RPMI8226 (cell line): ENCODE measurements around the gene DIP2C.
"Not testable (repeated sequence)": the region's sequence is repeated elsewhere in the genome, so short reads cannot be mapped to it uniquely, and the experiment has no call there.

ENCODE experiments used
- DNase-seq: peaks from one replicate; pipeline ENCODE4 v3.0.0-alpha.2; 2015

The DIP2C gene

DNA sequence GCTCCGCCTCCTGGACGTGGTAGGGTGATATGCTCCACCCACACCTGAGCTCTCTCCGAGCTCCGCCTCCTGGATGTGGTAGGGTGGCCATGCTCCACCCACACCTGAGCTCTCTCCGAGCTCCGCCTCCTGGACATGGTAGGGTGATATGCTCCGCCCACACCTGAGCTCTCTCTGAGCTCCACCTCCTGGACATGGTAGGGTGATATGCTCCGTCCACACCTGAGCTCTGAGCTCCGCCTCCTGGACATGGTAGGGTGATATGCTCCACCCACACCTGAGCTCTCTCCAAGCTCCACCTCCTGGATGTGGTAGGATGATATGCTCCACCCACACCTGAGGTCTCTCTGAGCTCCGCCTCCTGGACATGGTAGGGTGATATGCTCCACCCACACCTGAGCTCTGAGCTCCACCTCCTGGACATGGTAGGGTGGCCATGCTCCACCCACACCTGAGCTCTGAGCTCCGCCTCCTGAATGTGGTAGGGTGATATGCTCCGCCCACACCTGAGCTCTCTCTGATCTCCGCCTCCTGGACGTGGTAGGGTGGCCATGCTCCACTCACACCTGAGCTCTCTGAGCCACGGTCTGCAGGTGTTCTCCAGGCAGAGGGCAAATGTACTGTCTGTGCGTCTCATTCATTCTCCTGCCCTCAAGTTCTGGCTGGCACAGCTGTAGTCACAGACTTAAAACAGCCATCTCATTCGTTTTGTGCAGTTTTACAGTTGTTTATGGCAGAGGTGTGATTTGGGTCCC, 252.4 kb downstream of the DIP2C start:
- DNase-seq = no peak

DNA sequence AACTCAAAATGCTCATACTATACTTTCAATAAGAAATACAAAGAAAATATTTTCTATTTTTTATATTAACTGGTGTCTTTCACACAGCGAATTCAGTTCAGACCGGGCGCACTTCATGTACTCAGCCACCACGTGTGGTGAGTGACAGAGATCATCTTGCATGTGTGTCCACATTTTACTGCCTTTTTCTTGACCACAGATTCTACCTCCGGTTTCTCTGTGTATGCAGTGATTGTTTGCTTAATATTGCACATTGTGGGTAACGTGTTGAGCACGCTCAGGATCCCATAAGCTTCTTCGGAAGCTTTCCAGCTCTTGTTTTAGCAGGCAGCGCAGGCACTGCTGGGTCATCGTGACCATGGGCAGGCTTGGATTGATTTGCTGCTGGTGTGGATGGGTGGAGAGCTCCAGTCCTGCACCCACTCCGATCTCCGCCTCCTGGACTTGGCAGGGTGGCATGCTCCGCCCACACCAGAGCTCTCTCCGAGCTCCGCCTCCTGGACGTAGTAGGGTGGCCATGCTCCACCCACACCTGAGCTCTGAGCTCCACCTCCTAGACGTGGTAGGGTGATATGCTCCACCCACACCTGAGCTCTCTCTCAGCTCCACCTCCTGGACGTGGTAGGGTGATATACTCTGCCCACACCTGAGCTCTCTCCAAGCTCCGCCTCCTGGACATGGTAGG, 253.3 kb downstream of the DIP2C start:
- no peak for DNase-seq

- DNase-seq = no peak
These were observed 254.1 kb downstream of the DIP2C start for GRCh38 chr10:435397-435796.

DNA sequence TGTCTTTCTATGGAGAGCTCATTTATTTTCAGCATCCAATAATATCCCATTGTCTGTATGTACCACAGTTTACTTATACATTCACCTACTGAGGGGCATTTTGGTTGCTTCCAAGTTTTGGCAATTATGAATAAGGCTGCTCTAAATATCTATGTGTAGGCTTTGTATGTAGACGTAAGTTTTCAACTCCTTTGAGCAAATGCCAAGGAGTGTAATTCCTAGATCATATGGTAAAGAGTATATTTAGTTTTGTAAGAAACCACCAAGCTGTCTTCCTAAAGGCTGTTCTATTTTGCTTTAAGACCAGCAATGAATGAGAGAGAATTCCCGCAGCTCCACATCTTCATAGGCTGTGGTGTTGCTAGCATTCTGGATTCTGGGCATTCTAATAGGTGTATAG, 259.8 kb downstream of the DIP2C start:
- no peak for DNase-seq

DNA sequence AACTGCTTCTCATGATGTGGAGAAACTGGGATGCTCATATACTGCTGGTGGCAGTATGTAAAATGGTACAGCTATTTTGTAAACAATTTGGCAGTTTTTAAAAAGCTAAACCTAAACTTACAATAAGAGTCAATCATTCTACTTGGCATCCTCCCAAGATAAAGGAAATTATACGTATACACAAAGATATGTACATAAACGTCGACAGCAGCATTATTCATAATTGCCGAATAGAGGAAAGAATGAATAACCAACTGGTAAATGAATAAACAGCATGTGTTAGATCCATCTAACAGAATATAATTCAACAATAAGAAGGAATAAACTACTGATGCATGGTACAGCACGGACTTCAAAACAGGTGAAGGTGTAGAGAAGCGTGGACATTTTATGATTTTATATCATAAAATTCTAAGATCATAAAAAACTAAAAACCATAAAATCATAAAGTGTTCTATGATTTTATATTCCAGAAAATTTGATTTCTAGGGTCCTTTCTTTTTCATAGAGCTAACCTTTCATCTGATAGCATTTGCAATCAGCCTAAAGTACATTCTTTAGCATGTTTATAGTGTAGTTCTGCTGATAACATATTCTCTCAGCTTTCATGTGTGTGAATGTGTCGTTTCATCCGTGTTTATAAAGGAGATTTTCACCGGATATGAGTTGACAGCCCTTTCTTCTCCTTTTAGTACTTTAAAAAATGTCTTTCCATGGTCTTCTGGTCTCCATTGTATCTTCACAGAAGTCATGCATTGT, 261.5 kb downstream of the DIP2C start:
- no peak for DNase-seq

- DNase-seq = not testable (repeated sequence)
These were observed 264.1 kb downstream of the DIP2C start for GRCh38 chr10:425365-425764.

- DNase-seq = not testable (repeated sequence)
These were observed 264.7 kb downstream of the DIP2C start for GRCh38 chr10:424724-425123.

GRCh38 chr10:423178-423577, 266.3 kb downstream of the DIP2C start:
- no peak for DNase-seq

DNA sequence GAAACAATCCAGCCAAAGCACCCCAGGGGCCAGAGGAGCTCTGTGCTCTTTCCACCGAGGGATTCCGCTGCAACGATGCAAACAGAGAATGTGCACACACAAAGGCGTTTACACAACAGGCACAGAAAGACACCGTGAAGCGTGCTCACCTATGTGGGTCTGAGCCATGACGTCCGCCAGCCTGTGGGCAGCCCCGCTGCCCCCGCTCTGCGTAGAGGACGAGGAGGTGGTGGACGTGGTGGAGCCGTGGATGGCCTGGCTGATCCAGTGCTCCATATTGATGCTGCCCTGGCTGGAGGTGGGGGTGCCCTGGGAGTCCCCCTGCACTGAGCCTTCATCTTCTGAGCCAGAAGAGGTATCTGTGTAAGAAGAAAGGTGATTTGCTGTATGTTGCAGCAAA, 266.8 kb downstream of the DIP2C start:
- no peak for DNase-seq

DNA sequence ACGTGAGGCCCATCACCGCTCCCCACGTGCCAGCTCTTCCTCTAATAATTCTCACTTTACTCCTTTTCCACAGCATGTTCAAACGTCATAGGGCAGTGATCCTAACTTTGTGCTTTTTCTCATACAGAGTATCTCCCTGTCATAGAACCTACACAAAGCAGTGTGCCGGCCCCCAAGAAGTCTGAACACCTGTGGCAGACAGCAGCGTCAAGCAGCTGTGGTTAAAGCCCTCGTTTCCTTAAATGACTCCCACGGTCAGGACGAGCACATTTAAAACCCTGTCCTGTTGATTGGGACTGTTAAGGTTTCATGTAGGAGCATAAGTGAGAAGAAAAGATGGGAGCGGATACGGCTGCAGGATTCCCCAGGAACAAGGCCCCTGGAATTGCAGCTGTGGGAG, 267.2 kb downstream of the DIP2C start:
- no peak for DNase-seq

- no peak for DNase-seq
These were observed 268.3 kb downstream of the DIP2C start for GRCh38 chr10:421170-421569.

GRCh38 chr10:420154-421121, 269.0 kb downstream of the DIP2C start:
- DNase-seq = no peak

GRCh38 chr10:418894-419293, 270.6 kb downstream of the DIP2C start:
- no peak for DNase-seq

DNA sequence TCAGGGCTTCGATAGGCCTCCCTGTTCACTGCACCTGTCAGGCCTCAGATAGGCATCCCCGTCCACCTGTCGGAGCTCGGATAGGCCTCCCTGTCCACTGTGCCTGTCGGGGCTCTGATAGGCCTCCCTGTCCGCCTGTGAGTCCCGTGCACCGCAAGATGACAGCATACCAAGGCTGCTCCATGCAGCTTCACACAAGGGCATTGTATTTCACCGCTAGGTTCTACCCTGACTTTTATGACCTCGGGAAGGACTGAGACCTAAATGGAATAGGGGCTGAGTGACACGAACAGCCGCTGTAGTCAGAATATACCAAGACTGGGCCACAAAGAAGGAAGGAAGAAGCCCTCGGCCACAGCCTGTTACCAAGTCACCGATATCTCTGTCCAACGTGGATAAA, 271.2 kb downstream of the DIP2C start:
- no peak for DNase-seq

GRCh38 chr10:416091-416515, 273.4 kb downstream of the DIP2C start:
- DNase-seq = no peak

GRCh38 chr10:413662-414071, 275.8 kb downstream of the DIP2C start:
- no peak for DNase-seq

- no peak for DNase-seq
These were observed 277.4 kb downstream of the DIP2C start for GRCh38 chr10:412109-412508.

DNA sequence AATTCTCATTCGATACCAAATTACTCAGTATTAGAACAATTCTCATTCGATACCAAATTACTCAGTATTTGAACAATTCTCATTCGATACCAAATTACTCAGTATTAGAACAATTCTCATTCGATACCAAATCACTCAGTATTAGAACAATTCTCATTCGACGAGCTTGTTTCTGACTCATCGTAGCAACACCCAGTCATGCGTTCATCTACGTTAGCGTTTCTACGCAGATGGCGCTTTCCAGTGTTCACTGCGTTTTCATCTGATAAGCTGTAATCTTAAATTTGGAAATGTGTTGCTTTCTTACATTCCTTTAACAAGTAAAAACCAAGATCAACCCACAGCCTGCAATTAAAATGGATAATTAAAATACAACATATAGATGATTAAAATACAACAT, 277.9 kb downstream of the DIP2C start:
- no peak for DNase-seq

DNA sequence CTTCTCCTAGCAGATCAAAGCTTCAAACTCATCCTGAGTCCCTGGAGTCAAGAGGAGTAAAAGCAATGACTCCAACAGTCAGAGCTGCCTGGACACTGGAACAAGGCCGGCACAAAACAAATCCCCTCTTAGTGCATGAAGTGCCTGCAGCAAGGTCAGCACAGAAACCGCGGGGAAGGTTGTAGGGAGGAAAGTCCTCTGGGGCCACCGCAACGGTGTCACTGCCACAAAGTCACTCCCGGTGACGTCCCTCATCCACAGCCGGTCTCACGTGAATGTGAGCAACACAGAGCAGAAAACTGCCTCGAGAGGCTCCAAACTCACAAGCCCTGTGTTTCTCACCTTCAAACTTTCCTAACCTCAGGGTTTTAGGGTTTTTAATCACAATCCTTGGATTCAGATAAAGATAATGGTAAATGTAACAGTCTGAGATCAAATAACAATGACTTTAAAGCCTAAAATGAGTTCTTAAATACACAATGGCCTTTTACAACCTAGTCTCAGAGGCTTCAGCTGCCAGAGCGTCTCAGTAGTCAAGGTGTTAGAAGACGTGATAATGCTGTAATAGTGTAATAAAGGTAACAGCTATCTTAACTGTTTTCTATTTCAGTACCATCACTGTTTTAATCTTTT, 279.9 kb downstream of the DIP2C start:
- DNase-seq = no peak

- DNase-seq = no peak
These were observed 281.2 kb downstream of the DIP2C start for GRCh38 chr10:408236-408635.

DNA sequence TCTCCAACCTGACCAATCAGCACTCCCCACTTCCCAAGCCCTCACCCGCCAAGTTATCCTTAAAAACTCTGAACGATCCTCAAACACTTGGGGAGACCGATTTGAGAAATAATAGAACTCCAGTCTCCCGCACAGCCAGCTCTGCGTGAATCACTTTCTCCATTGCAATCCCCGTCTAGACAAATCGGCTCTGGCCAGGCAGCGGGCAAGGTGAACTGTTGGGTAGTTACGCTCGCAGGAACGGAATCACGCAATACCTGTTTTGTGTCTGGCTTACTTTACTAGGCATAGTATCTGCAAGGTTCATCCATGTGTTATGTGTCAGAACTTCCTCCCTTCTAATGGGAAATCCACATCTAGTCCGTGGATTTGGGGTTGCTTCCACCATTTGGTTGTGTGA, 282.5 kb downstream of the DIP2C start:
- no peak for DNase-seq

GRCh38 chr10:405648-406047, 283.8 kb downstream of the DIP2C start:
- no peak for DNase-seq
